BJ (cell line): ENCODE measurements around the gene IVL. TPM values are rescaled to one million over a fixed set of nuclear protein-coding genes. Genes with fewer than 3 reads are reported as not detected.
A peak's percentile ranks its signal among the peaks of the same experiment; 100 is the strongest.

Source experiments
- CTCF ChIA-PET: fragments of 350-600 bp; formaldehyde crosslinking; extraction: SDS; loops from one replicate; lab custom pipeline; 2021; ENCODE audit warnings: antibody characterized with exemption, inconsistent platforms; lab: Yijun Ruan, JAX
- POLR2A ChIA-PET: fragments of 300-600 bp; sonication (Branson Sonifier 250); formaldehyde crosslinking; extraction: SDS; loops from one replicate; lab custom pipeline; 2021; ENCODE audit warnings: antibody characterized with exemption; lab: Charles Lee
- DNase-seq: peaks from one replicate; pipeline ENCODE4 v3.0.0-alpha.2; 2011; ENCODE audit warnings: low read depth
- H3K27me3 ChIP-seq: 2 replicates; pipeline ENCODE4 v1.6.0; 2011; ENCODE audit warnings: low read length; ENCODE audit not compliant: control insufficient read depth, insufficient read depth
- H3K36me3 ChIP-seq: 2 replicates; pipeline ENCODE4 v1.5.1; 2011; ENCODE audit warnings: low read length; ENCODE audit not compliant: control insufficient read depth, insufficient read depth
- H3K4me3 ChIP-seq: 2 replicates; pipeline ENCODE4 v1.5.1; 2011; ENCODE audit warnings: low read depth, mild to moderate bottlenecking, control low read depth, low read length
- polyA plus RNA-seq: library from polyadenylated mRNA; depleted of rRNA; stranded (reverse); fragments of >200 nt; gene quantifications from 2 replicates; pipeline ENCODE4 v1.2.3, GENCODE V29; 2011
- TF ChIP-seq, protein P1 (sequence below): IDR thresholded peaks from 2 replicates; pipeline ENCODE4 v1.5.1; 2011; ENCODE audit warnings: low read depth, mild to moderate bottlenecking, control low read depth, inconsistent platforms, low read length, moderate library complexity; ENCODE audit not compliant: insufficient read depth

IVL gene
- polyA plus RNA-seq, 1 experiment: 0.05 TPM

DNA sequence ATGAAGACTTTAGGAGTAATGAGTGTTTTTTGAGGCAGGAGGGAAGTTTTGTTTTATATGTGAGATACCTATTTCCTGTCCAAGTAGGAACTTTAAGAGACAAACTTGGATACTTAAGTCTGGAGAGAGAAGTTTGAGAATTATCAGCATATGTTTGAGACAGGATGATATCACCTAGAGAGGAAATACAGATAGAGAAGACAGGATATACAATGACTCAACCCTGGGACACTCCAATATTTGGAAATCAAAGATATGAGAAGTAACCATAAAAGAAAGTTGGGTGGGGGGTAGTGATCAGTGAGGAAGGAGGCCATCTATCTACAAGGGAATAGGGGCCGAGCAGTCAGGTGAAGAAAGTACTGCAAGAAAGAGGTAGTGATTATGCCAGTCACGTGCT is 42.0 kb upstream of the IVL start:
- ChIA-PET POLR2A (no interaction called here), CTCF (no interaction called here)
- no peak for DNase-seq
- peaks cover 2% of the 10 kb centered on the region; the same call in 1 of the 2 replicates for H3K27me3 ChIP-seq
- H3K36me3 ChIP-seq: no peaks in the 10 kb centered on the region
- no peak overlapping the region for H3K4me3 ChIP-seq
- TF ChIP-seq, protein P1, sequence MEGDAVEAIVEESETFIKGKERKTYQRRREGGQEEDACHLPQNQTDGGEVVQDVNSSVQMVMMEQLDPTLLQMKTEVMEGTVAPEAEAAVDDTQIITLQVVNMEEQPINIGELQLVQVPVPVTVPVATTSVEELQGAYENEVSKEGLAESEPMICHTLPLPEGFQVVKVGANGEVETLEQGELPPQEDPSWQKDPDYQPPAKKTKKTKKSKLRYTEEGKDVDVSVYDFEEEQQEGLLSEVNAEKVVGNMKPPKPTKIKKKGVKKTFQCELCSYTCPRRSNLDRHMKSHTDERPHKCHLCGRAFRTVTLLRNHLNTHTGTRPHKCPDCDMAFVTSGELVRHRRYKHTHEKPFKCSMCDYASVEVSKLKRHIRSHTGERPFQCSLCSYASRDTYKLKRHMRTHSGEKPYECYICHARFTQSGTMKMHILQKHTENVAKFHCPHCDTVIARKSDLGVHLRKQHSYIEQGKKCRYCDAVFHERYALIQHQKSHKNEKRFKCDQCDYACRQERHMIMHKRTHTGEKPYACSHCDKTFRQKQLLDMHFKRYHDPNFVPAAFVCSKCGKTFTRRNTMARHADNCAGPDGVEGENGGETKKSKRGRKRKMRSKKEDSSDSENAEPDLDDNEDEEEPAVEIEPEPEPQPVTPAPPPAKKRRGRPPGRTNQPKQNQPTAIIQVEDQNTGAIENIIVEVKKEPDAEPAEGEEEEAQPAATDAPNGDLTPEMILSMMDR: no peak

DNA sequence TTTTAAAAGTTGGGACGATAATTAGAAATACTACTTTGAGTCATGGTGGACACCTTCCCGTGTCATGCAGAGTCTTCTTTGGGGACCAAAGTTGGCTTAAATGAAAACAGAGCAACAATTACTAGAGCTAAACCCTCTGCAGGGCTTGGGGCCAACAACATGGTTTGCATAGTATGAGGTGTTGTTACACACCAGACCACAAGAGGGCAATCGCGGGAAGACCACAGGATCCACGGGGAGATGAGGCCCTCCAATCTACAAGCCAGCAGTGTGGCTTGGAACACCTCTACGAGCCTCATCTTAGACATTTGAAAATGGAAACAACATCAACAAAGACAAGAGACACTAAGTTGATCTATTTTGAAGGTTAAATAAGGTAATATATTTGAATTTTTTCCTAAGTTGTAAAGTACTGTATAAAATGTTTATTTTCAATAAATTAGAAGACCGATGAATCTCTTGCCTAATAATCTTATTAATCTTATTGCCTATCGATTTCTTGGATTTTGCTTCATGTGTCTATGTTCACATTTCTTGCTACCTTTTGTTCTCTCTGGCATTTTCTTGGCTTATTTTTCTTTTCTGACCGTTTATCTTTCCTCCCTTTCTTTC is 38.4 kb upstream of the IVL start:
- Histone ChIP-seq H3K27me3 (peaks cover 2% of the 10 kb centered on the region; the same call in 1 of the 2 replicates), H3K36me3 (no peaks in the 10 kb centered on the region), H3K4me3 (no peak overlapping the region)
- no peak for DNase-seq
- ChIA-PET POLR2A (no interaction called here), CTCF (interaction anchor here (0.5 to 6.7 kb wide), 26 partner anchors 8 to 352 kb away, joined by 3 to 147 read pairs (median 4); partner anchors contain the start of gene IVL)
- TF ChIP-seq, protein P1: peak; percentile 87

DNA sequence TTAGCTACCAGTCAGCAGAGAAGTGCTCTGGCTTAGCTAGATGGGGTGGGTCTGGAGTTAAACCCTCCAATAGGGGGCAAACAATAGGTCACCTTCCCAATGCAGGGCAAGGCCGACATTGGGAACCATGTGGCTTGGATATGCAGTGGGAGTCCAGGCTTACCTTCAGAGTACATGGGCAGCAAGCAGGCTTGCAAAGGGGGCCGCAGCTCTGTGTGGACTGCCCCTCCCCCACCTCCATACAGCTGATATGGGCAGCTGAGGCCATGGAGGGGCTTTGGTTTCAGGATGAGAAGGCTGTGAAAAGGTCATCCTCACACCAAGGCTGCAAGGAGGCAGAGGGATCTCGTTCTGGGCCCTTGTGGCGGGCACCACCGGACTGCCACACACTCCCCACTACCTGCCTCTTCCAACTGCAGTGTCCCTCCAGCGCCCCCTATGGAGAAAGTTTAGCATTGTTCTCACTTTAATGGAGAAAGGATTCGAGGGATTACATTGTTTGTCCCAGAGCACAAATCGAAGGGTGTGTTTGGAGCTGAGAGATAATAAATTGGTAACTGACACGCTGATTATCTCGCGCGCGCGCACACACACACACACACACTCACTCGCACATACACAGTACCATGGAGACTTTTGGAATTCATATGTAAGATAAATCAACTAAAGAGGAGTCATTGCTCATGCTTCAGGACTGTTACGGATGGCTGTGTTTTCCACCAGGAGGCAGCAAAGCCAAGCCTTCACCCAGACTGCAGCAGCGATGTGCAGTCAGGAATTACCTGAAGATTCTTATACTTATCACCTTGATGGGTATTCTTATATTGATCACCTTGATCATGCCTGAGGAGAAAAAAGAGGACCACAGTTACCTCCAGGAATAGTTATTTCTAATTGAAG is 37.3 kb upstream of the IVL start:
- CTCF ChIA-PET: interaction anchor here (0.7 to 6.7 kb wide), 25 partner anchors 9 to 351 kb away, joined by 3 to 147 read pairs (median 5); partner anchors contain the start of gene IVL
- POLR2A ChIA-PET: interaction anchor here (0.6 kb wide), 1 partner anchor 49 kb away, joined by 8 read pairs; no protein-coding TSS in a partner anchor
- H3K36me3 ChIP-seq: no peaks in the 10 kb centered on the region
- H3K4me3 ChIP-seq: no peak overlapping the region
- H3K27me3 ChIP-seq: peaks cover 2% of the 10 kb centered on the region; the same call in 1 of the 2 replicates
- TF ChIP-seq, protein P1: peak; percentile 62
- DNase-seq: no peak

DNA sequence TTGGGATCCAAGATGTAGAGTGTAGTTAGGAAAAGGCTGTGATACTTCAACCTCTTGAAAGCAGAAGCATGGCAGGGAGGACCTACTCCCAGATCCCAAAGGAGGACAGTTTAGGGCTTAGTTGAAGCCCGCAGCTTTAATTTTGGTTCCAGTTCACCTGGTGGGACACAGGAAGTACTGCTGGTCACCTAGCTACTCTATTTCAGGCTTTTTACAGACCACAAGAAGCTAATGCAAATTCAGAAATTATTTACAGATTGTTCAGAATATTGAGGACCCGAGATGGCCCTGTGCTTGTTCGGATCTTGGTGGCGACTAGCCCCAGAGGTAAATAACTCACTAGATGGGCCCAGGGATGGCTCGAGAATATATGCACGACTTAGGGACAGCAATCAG is 36.6 kb upstream of the IVL start:
- no peak for DNase-seq
- Histone ChIP-seq H3K36me3 (no peaks in the 10 kb centered on the region), H3K4me3 (no peak overlapping the region), H3K27me3 (peaks cover 2% of the 10 kb centered on the region; the same call in 1 of the 2 replicates)
- ChIA-PET CTCF (interaction anchor here (0.7 to 6.7 kb wide), 13 partner anchors 9 to 218 kb away, joined by 3 to 147 read pairs (median 6); partner anchors contain the start of gene IVL), POLR2A (no interaction called here)
- TF ChIP-seq, protein P1: no peak

DNA sequence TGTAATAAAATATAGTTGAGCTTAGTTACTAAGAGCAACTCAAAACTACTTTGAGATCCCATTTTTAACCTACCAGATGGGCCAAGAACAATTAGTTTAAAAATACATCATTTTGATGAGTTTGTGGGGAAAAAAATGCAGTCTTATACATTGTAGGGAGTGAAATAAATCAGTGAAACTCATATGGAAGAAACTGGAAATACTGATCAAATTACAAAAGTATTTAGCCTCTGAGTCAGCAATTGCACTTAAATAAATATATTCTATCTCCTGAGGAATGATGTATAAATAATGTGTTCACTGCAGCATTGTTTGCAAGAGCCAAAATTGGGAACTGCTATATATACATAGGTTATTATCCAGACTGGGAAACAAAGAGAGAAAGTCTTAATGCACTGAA is 34.9 kb upstream of the IVL start:
- ChIA-PET CTCF (interaction anchor here (1.1 to 6.7 kb wide), 5 partner anchors 18 to 350 kb away, joined by 3 to 147 read pairs (median 6); no protein-coding TSS in a partner anchor), POLR2A (no interaction called here)
- TF ChIP-seq, protein P1: no peak
- DNase-seq: no peak
- Histone ChIP-seq H3K36me3 (no peaks in the 10 kb centered on the region), H3K27me3 (no peaks in the 10 kb centered on the region), H3K4me3 (no peak overlapping the region)
